Central memory CD8-positive, alpha-beta T cell (primary cell): ENCODE data around the gene LCP2.
A peak's percentile ranks its signal among the peaks of the same experiment; 100 is the strongest.

ENCODE experiments used
- ATAC-seq: fragments of 150-1000 bp; cut with Tn5 transposase; replicated peaks from 2 replicates; pipeline ENCODE4 v1.10.0; 2022; ENCODE audit warnings: mild to moderate bottlenecking, moderate FRiP score, moderate number of reproducible peaks; ENCODE audit not compliant: poor library complexity, severe bottlenecking; ENCODE audit errors: extremely low read depth
- DNase-seq, 2 donors: peaks; one replicate each; pipeline ENCODE4 v3.0.0; 2021; ENCODE audit warnings: low spot score in 2 of 2
- H3K27ac Mint-ChIP-seq: one replicate; pipeline ENCODE4 v1.8.0; 2022; ENCODE audit warnings: low read depth, mild to moderate bottlenecking, moderate library complexity, mixed read lengths
- H3K27me3 Mint-ChIP-seq: one replicate; pipeline ENCODE4 v1.8.0; 2022; ENCODE audit warnings: mixed read lengths
- H3K36me3 Mint-ChIP-seq: one replicate; pipeline ENCODE4 v1.8.0; 2022; ENCODE audit warnings: mild to moderate bottlenecking, moderate library complexity, mixed read lengths; ENCODE audit not compliant: insufficient read depth
- H3K4me1 Mint-ChIP-seq: one replicate; pipeline ENCODE4 v1.8.0; 2022; ENCODE audit warnings: mixed read lengths
- H3K4me3 Mint-ChIP-seq: one replicate; pipeline ENCODE4 v1.8.0; 2022; ENCODE audit warnings: mild to moderate bottlenecking, moderate library complexity, mixed read lengths
- H3K9me3 Mint-ChIP-seq: one replicate; pipeline ENCODE4 v1.8.0; 2022; ENCODE audit warnings: mixed read lengths

Gene LCP2

GRCh38 chr5:170275376-170275994, 22.1 kb downstream of the LCP2 start:
- Mint-ChIP-seq H3K36me3 (peaks cover 78% of the 10 kb centered on the region), H3K9me3 (no peaks in the 10 kb centered on the region), H3K4me3 (peak overlapping the region; percentile 79), H3K27me3 (no peaks in the 10 kb centered on the region), H3K4me1 (peaks cover 91% of the 10 kb centered on the region), H3K27ac (peak overlapping the region; percentile 99)
- DNase-seq: peak in 1 of 2 donors; percentile 34
- peak; percentile 2 for ATAC-seq

DNA sequence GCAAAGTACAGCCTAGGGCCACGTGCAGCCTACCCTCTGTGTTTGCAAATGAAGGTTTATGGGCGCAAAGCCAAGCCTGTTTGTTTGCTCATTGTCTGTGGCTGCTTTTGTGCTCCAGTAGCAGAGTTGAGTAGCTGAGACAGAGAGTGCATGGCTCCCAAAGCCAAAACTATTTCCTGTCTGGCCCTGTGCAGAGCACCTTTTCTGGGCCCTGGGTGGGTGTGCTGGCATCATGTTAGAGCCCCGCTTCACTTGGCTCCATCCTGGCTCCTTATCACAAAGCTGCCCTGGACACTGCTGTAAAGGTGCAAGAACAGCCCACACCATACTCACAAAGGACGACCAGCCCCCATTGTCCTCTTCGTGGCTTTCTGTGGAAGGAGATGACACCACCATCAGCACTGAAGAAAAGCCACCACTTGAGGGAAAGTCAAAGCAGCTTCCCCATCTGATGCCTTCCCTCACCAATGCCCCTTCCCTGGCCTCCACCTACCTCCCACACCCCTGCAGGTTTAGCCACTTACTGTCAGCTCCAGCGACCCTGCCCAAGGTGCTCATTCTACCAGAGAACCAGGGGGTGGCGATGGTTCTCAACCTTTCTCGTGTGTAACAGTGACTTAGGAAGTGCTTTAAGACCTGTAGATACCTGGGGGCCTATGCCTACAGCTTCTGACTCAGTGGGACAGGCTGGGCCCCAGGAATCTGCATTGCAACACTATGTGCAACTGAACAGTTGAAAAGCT, 23.4 kb downstream of the LCP2 start:
- ATAC-seq (peak; percentile 38), DNase-seq (peak in 1 of 2 donors; percentile 66)
- Mint-ChIP-seq H3K9me3 (no peaks in the 10 kb centered on the region), H3K36me3 (peaks cover 84% of the 10 kb centered on the region), H3K4me1 (peaks cover 91% of the 10 kb centered on the region), H3K4me3 (peak overlapping the region; percentile 79), H3K27me3 (no peaks in the 10 kb centered on the region), H3K27ac (peak overlapping the region; percentile 99)

GRCh38 chr5:170270293-170271069, 27.1 kb downstream of the LCP2 start:
- Mint-ChIP-seq H3K4me1 (peaks cover 83% of the 10 kb centered on the region), H3K4me3 (peak overlapping the region; percentile 59), H3K9me3 (no peaks in the 10 kb centered on the region), H3K36me3 (peaks cover 90% of the 10 kb centered on the region), H3K27ac (peak overlapping the region; percentile 86), H3K27me3 (no peaks in the 10 kb centered on the region)
- DNase-seq (no peak), ATAC-seq (no peak)

GRCh38 chr5:170269579-170269978, 28.0 kb downstream of the LCP2 start:
- H3K27me3 Mint-ChIP-seq: no peaks in the 10 kb centered on the region
- ATAC-seq: peak; percentile 37
- no peaks in the 10 kb centered on the region for H3K9me3 Mint-ChIP-seq
- DNase-seq: no peak
- H3K27ac Mint-ChIP-seq: peak overlapping the region; percentile 86
- peak overlapping the region; percentile 71 for H3K4me3 Mint-ChIP-seq
- peaks cover 74% of the 10 kb centered on the region for H3K4me1 Mint-ChIP-seq
- H3K36me3 Mint-ChIP-seq: peaks cover 85% of the 10 kb centered on the region

DNA sequence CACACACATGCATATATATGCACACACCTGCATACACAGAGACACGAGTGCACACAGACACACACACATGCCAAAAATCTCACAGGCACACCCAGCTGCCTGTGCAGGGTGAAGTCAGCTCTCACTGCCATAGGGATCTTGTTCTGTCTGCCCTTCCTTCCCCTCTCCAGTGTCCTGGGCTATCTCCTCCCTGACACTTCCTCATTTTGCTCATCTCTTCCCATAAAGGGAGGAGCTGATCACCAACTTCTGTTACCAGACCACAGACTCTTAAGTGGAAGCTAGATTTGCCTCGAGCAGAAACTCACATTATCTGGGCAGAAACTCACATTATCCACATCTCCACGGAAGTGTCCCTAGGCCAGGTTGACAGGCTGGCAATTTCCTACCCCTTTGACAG, 28.7 kb downstream of the LCP2 start:
- Mint-ChIP-seq H3K4me1 (peaks cover 74% of the 10 kb centered on the region), H3K36me3 (peaks cover 85% of the 10 kb centered on the region), H3K4me3 (peak overlapping the region; percentile 71), H3K27ac (peak overlapping the region; percentile 86), H3K9me3 (no peaks in the 10 kb centered on the region), H3K27me3 (no peaks in the 10 kb centered on the region)
- DNase-seq: no peak
- no peak for ATAC-seq

DNA sequence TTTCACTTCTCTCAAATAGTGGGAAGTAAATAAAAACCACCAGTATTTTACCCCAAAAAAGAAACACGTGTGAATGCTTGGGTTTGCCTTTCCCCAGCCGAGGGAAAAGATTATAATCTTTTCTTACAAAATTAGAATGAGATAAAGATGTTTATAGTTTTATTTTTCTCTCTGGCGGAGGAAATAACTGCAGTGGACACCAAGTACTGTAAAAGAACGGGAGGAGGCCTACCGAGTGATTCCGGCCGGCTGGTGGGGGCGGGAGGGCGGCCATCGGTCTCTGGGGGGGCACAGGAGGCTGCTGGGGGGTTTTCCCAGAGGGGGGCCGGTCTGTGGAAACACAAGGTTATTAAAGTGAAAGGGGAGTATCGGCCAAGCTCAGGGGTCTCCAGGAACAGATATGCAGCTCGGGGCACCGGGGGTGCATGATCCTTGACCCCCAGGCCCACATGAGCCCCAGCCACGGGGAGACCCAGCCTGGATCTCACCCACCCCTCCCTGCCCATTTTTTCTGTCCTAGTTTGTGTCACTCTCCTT, 29.4 kb downstream of the LCP2 start:
- no peaks in the 10 kb centered on the region for H3K27me3 Mint-ChIP-seq
- H3K4me1 Mint-ChIP-seq: peaks cover 71% of the 10 kb centered on the region
- DNase-seq (no peak), ATAC-seq (no peak)
- H3K36me3 Mint-ChIP-seq: peaks cover 85% of the 10 kb centered on the region
- peak overlapping the region; percentile 86 for H3K27ac Mint-ChIP-seq
- H3K4me3 Mint-ChIP-seq: peak overlapping the region; percentile 71
- no peaks in the 10 kb centered on the region for H3K9me3 Mint-ChIP-seq

- peak overlapping the region; percentile 86 for H3K27ac Mint-ChIP-seq
- no peaks in the 10 kb centered on the region for H3K9me3 Mint-ChIP-seq
Measured at GRCh38 chr5:170267431-170268152, 30.0 kb downstream of the LCP2 start.

GRCh38 chr5:170266570-170267381, 30.8 kb downstream of the LCP2 start:
- Mint-ChIP-seq H3K9me3 (no peaks in the 10 kb centered on the region), H3K4me3 (peak overlapping the region; percentile 71)
- ATAC-seq: peak; percentile 30

More at GRCh38 chr5:170267431-170268152, 30.0 kb downstream of the LCP2 start:
- Mint-ChIP-seq H3K4me3 (peak overlapping the region; percentile 71), H3K36me3 (peaks cover 86% of the 10 kb centered on the region), H3K4me1 (peaks cover 71% of the 10 kb centered on the region), H3K27me3 (no peaks in the 10 kb centered on the region)
- DNase-seq (peak; percentile 71 to 73), ATAC-seq (peak; percentile 54)

DNA sequence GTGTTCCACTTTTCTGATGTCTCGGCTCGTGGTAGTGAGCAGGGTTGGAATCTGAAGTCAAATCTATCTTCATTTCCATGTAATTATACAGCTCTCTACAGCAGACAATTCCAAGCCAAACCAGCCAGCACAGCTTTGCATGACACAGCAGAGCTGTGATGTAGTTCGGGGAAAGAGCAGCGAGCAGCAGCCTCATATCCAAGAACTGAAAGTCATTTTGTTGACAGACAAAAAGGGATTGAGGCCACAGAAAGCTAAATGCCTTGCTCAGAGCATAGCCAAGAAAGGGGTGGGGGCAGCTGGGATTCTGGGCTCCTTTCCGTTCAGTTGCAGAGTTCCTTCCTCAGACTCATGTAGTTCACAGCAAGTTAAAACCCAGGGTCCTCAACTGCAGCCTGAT, 32.1 kb downstream of the LCP2 start:
- Mint-ChIP-seq H3K9me3 (no peaks in the 10 kb centered on the region), H3K27ac (peak overlapping the region; percentile 86), H3K36me3 (peaks cover 83% of the 10 kb centered on the region), H3K4me1 (peaks cover 75% of the 10 kb centered on the region), H3K4me3 (no peak overlapping the region), H3K27me3 (no peaks in the 10 kb centered on the region)
- no peak for DNase-seq
- no peak for ATAC-seq

More at GRCh38 chr5:170266570-170267381, 30.8 kb downstream of the LCP2 start:
- H3K4me1 Mint-ChIP-seq: peaks cover 75% of the 10 kb centered on the region
- H3K27ac Mint-ChIP-seq: peak overlapping the region; percentile 86
- no peak for DNase-seq
- H3K36me3 Mint-ChIP-seq: peaks cover 86% of the 10 kb centered on the region
- H3K27me3 Mint-ChIP-seq: no peaks in the 10 kb centered on the region

DNA sequence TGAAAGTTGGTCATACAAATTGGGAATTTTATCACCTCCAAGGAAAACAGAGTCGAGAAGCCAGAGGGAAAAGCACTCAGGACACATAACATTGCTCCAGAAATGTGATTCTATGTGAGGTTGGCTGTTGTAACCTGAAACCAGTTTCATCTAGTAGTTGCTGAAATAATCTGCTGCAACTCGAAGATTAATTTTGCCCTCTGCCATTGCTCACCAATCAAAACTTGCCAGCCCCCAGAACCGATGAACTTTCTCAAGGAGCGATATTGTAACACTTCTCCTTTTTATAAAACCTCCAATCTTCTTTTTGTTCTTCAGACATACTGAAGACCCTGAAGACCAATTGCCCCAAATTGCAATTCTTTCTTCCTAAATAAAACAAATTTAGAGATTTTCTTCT, 33.7 kb downstream of the LCP2 start:
- H3K36me3 Mint-ChIP-seq: peaks cover 86% of the 10 kb centered on the region
- H3K4me3 Mint-ChIP-seq: no peak overlapping the region
- no peak for ATAC-seq
- H3K9me3 Mint-ChIP-seq: no peaks in the 10 kb centered on the region
- peaks cover 69% of the 10 kb centered on the region for H3K4me1 Mint-ChIP-seq
- H3K27ac Mint-ChIP-seq: peak overlapping the region; percentile 30
- no peaks in the 10 kb centered on the region for H3K27me3 Mint-ChIP-seq
- DNase-seq: no peak
